H9 (cell line): ENCODE measurements around the gene ARMC9. TPM values are rescaled to one million over a fixed set of nuclear protein-coding genes. Genes with fewer than 3 reads are reported as not detected.

ENCODE experiments used
- DNase-seq: peaks from one replicate; pipeline ENCODE4 v3.0.0-alpha.2; 2017
- H2AFZ ChIP-seq: one replicate; pipeline ENCODE4 v1.6.1; 2013; ENCODE audit warnings: mild to moderate bottlenecking, low read length, control low read depth, moderate library complexity
- H2AK5ac ChIP-seq: 2 replicates; pipeline ENCODE4 v1.6.1; 2013; ENCODE audit warnings: low read length, control low read depth, mixed read lengths; ENCODE audit not compliant: insufficient read length
- H2BK120ac ChIP-seq: one replicate; pipeline ENCODE4 v1.6.1; 2013; ENCODE audit warnings: low read depth, mild to moderate bottlenecking, low read length, control low read depth, inconsistent platforms; ENCODE audit not compliant: poor library complexity, severe bottlenecking
- H2BK12ac ChIP-seq: 2 replicates; pipeline ENCODE4 v1.6.1; 2013; ENCODE audit warnings: low read length, control low read depth, mixed read lengths, low read depth; ENCODE audit not compliant: insufficient read length
- H2BK15ac ChIP-seq: 2 replicates; pipeline ENCODE4 v1.6.1; 2013; ENCODE audit warnings: low read depth, low read length, control low read depth
- H2BK20ac ChIP-seq: one replicate; pipeline ENCODE4 v1.6.1; 2013; ENCODE audit warnings: low read depth, mild to moderate bottlenecking, low read length, control low read depth, inconsistent platforms; ENCODE audit not compliant: poor library complexity, severe bottlenecking
- H2BK5ac ChIP-seq: 2 replicates; pipeline ENCODE4 v1.6.1; 2013; ENCODE audit warnings: low read length, control low read depth, mixed read lengths; ENCODE audit not compliant: insufficient read length
- H3K14ac ChIP-seq: 2 replicates; pipeline ENCODE4 v1.6.1; 2013; ENCODE audit warnings: low read length, control low read depth; ENCODE audit not compliant: insufficient read depth
- H3K18ac ChIP-seq: 2 replicates; pipeline ENCODE4 v1.6.1; 2013; ENCODE audit warnings: low read depth, mild to moderate bottlenecking, mixed read lengths, low read length, control low read depth; ENCODE audit not compliant: insufficient read length
- H3K23ac ChIP-seq: 2 replicates; pipeline ENCODE4 v1.6.1; 2013; ENCODE audit warnings: low read length, control low read depth, mixed read lengths, low read depth; ENCODE audit not compliant: insufficient read length
- H3K23me2 ChIP-seq: 2 replicates; pipeline ENCODE4 v1.6.1; 2013; ENCODE audit warnings: low read depth, mild to moderate bottlenecking, mixed read lengths, low read length, control low read depth; ENCODE audit not compliant: insufficient read length, poor library complexity, severe bottlenecking
- H3K27ac ChIP-seq: 2 replicates; pipeline ENCODE4 v1.5.1; 2013; ENCODE audit warnings: low read length, control low read depth, mixed read lengths, low read depth; ENCODE audit not compliant: insufficient read length
- H3K27me3 ChIP-seq: 2 replicates; pipeline ENCODE4 v1.6.1; 2013; ENCODE audit warnings: low read length, control low read depth, inconsistent platforms; ENCODE audit not compliant: insufficient read depth
- H3K4ac ChIP-seq: 2 replicates; pipeline ENCODE4 v1.6.1; 2013; ENCODE audit warnings: low read depth, mild to moderate bottlenecking, control low read depth, inconsistent platforms, low read length, moderate library complexity
- H3K4me1 ChIP-seq: 2 replicates; pipeline ENCODE4 v1.6.1; 2013; ENCODE audit warnings: low read length, control low read depth, inconsistent platforms; ENCODE audit not compliant: insufficient read depth
- H3K4me2 ChIP-seq: 2 replicates; pipeline ENCODE4 v1.6.1; 2013; ENCODE audit warnings: low read length, control low read depth, mixed read lengths; ENCODE audit not compliant: insufficient read length, insufficient read depth
- H3K56ac ChIP-seq: 2 replicates; pipeline ENCODE4 v1.6.1; 2013; ENCODE audit warnings: low read depth, mild to moderate bottlenecking, mixed read lengths, low read length, control low read depth; ENCODE audit not compliant: insufficient read length
- H3K79me1 ChIP-seq: 2 replicates; pipeline ENCODE4 v1.6.1; 2013; ENCODE audit warnings: low read depth, mild to moderate bottlenecking, moderate library complexity, low read length, control low read depth, inconsistent platforms; ENCODE audit not compliant: insufficient read depth, poor library complexity, severe bottlenecking
- H3K79me2 ChIP-seq: 2 replicates; pipeline ENCODE4 v1.6.1; 2013; ENCODE audit warnings: low read length, control low read depth, inconsistent platforms; ENCODE audit not compliant: insufficient read depth
- H3K9ac ChIP-seq: 2 replicates; pipeline ENCODE4 v1.6.1; 2013; ENCODE audit warnings: low read length, control low read depth, mixed read lengths; ENCODE audit not compliant: insufficient read length; ENCODE audit errors: extremely low read depth
- H3K9me3 ChIP-seq: one replicate; pipeline ENCODE4 v1.6.1; 2013; ENCODE audit warnings: low read depth, low read length, inconsistent platforms; ENCODE audit not compliant: control insufficient read depth
- H3T11ph ChIP-seq: one replicate; pipeline ENCODE4 v1.6.1; 2013; ENCODE audit warnings: mild to moderate bottlenecking, low read length, control low read depth, inconsistent platforms
- H4K20me1 ChIP-seq: one replicate; pipeline ENCODE4 v1.6.1; 2013; ENCODE audit not compliant: control insufficient read depth, insufficient read length, insufficient read depth
- H4K5ac ChIP-seq: 2 replicates; pipeline ENCODE4 v1.6.1; 2013; ENCODE audit warnings: low read depth, mild to moderate bottlenecking, mixed read lengths, low read length, control low read depth; ENCODE audit not compliant: insufficient read length
- H4K8ac ChIP-seq: replicated peaks from 2 replicates; pipeline ENCODE4 v1.6.1; 2013; ENCODE audit warnings: low read length, control low read depth, mixed read lengths, low read depth; ENCODE audit not compliant: insufficient read length
- H4K91ac ChIP-seq: 2 replicates; pipeline ENCODE4 v1.6.1; 2013; ENCODE audit warnings: low read depth, mild to moderate bottlenecking, moderate library complexity, mixed read lengths, low read length, control low read depth; ENCODE audit not compliant: insufficient read length
- H3K27ac Mint-ChIP-seq, 3 experiments: 2 replicates in 2 of 3; 3 replicates in 1 of 3; pipeline ENCODE4 v1.8.0; 2020 to 2021; ENCODE audit warnings: mixed read lengths in 3 of 3, mild to moderate bottlenecking in 1 of 3, moderate library complexity in 1 of 3
- H3K27me3 Mint-ChIP-seq: 2 replicates; pipeline ENCODE4 v1.8.0; 2021; ENCODE audit warnings: low read depth, mild to moderate bottlenecking, moderate library complexity, mixed read lengths
- H3K36me3 Mint-ChIP-seq, 3 experiments: 2 replicates in 2 of 3; 3 replicates in 1 of 3; pipeline ENCODE4 v1.8.0; 2020 to 2021; ENCODE audit warnings: low read depth in 3 of 3, mixed read lengths in 3 of 3; ENCODE audit not compliant: insufficient read depth in 1 of 3
- H3K4me1 Mint-ChIP-seq, 2 experiments: 2 replicates each; pipeline ENCODE4 v1.8.0; 2020; ENCODE audit warnings: mixed read lengths in 2 of 2
- H3K4me3 Mint-ChIP-seq, 2 experiments: 2 replicates in 1 of 2; 3 replicates in 1 of 2; pipeline ENCODE4 v1.8.0; 2020 to 2021; ENCODE audit warnings: mild to moderate bottlenecking in 2 of 2, mixed read lengths in 2 of 2, moderate library complexity in 1 of 2
- H3K9me3 Mint-ChIP-seq, 2 experiments: 2 replicates in 1 of 2; 3 replicates in 1 of 2; pipeline ENCODE4 v1.8.0; 2020; ENCODE audit warnings: mild to moderate bottlenecking in 2 of 2, mixed read lengths in 2 of 2, moderate library complexity in 1 of 2
- CTCF ChIP-seq: fragments of 200-600 bp; sonication (generic); conservative IDR thresholded peaks from 3 replicates; pipeline ENCODE4 v1.8.0; 2021; ENCODE audit warnings: antibody characterized with exemption, mild to moderate bottlenecking
- WGBS: extraction: QIAGEN DNeasy Blood & Tissue Kit; methylation state at CpG from one replicate; pipeline ENCODE4 v1.1.7; 2013; ENCODE audit warnings: missing lambda C conversion rate, low lambda C conversion rate, mixed read lengths; ENCODE audit not compliant: insufficient read length; ENCODE audit errors: extremely low coverage; 5-methylcytosine and 5-hydroxymethylcytosine counted together
- total RNA-seq: library from RNA; stranded (reverse); gene quantifications from 2 replicates; pipeline ENCODE4 v1.2.1, GENCODE V29; 2021

ARMC9 gene
- total RNA-seq, 1 experiment from 2014 or later: 37.6 TPM

- H4K5ac ChIP-seq: no peak overlapping the region
- H3K4ac ChIP-seq: no peak overlapping the region
- H4K20me1 ChIP-seq: no peaks in the 10 kb centered on the region
- H2BK20ac ChIP-seq: no peak overlapping the region
- no peak for TF ChIP-seq CTCF
- no peak overlapping the region for H2BK12ac ChIP-seq
- H2BK15ac ChIP-seq: no peak overlapping the region
- peaks cover 2 to 44% (median 25%) of the 10 kb centered on the region in 3 experiments; a peak in 5 of 7 replicates for H3K36me3 Mint-ChIP-seq
- H3K56ac ChIP-seq: no peak overlapping the region
- no peak overlapping the region for H3T11ph ChIP-seq
- no peak overlapping the region for H4K91ac ChIP-seq
- H2BK5ac ChIP-seq: no peak overlapping the region
- no peak overlapping the region for H3K23ac ChIP-seq
- H3K9ac ChIP-seq: no peak overlapping the region
- H3K23me2 ChIP-seq: no peaks in the 10 kb centered on the region
- no peak overlapping the region for H4K8ac ChIP-seq
- no peak overlapping the region for H3K14ac ChIP-seq
- H3K27ac ChIP-seq: no peak overlapping the region
- no peak overlapping the region for H3K27ac Mint-ChIP-seq
- H3K9me3 ChIP-seq: no peaks in the 10 kb centered on the region
- no peak for DNase-seq
- no peak overlapping the region for H3K18ac ChIP-seq
- no peak overlapping the region for H2BK120ac ChIP-seq
- no peak overlapping the region for H3K4me2 ChIP-seq
- no CpG with 5 or more reads among the region's 9 CpGs for WGBS
- no peaks in the 10 kb centered on the region for H3K79me1 ChIP-seq
- no peak overlapping the region for H3K4me3 Mint-ChIP-seq
- no peaks in the 10 kb centered on the region for H3K9me3 Mint-ChIP-seq
- H3K4me1 Mint-ChIP-seq: no peaks in the 10 kb centered on the region
- H2AFZ ChIP-seq: no peak overlapping the region
- H3K79me2 ChIP-seq: no peaks in the 10 kb centered on the region
- no peaks in the 10 kb centered on the region for H3K4me1 ChIP-seq
- H3K27me3 ChIP-seq: no peaks in the 10 kb centered on the region
- no peaks in the 10 kb centered on the region for H3K27me3 Mint-ChIP-seq
- H2AK5ac ChIP-seq: no peak overlapping the region
These were observed 82.4 kb downstream of the ARMC9 start for GRCh38 chr2:231280846-231281245.
